Measurements from ENCODE around the gene TTYH3.

- TF ChIP-seq, protein P1, sequence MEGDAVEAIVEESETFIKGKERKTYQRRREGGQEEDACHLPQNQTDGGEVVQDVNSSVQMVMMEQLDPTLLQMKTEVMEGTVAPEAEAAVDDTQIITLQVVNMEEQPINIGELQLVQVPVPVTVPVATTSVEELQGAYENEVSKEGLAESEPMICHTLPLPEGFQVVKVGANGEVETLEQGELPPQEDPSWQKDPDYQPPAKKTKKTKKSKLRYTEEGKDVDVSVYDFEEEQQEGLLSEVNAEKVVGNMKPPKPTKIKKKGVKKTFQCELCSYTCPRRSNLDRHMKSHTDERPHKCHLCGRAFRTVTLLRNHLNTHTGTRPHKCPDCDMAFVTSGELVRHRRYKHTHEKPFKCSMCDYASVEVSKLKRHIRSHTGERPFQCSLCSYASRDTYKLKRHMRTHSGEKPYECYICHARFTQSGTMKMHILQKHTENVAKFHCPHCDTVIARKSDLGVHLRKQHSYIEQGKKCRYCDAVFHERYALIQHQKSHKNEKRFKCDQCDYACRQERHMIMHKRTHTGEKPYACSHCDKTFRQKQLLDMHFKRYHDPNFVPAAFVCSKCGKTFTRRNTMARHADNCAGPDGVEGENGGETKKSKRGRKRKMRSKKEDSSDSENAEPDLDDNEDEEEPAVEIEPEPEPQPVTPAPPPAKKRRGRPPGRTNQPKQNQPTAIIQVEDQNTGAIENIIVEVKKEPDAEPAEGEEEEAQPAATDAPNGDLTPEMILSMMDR (conservative IDR thresholded peaks at IDR 0.05), result no peak
- TF ChIP-seq EZH2 (IDR thresholded peaks at IDR 0.05; ENCODE audit: low read depth), result no peak
Measured at GRCh38 chr7:2689951-2690705, 58.3 kb downstream of the TTYH3 start.
